ENCODE data around the gene NTNG1. TPM values are rescaled to one million over a fixed set of nuclear protein-coding genes. Genes with fewer than 3 reads are reported as not detected.
"Not testable (repeated sequence)": the region's sequence is repeated elsewhere in the genome, so short reads cannot be mapped to it uniquely, and the experiment has no call there.

NTNG1 gene
- total RNA-seq, 1 donor from 2014 or later, result 5.7 TPM

GRCh38 chr1:107158991-107159390, 18.2 kb downstream of the NTNG1 start:
- no peaks in the 10 kb centered on the region for H3K9me3 Mint-ChIP-seq
- no peaks in the 10 kb centered on the region for H3K4me1 Mint-ChIP-seq
- H3K4me3 Mint-ChIP-seq, result no peak overlapping the region
- ATAC-seq (ENCODE audit: low read depth), result no peak
- intact Hi-C loops (cut with micrococcal nuclease), result no loop called here
- H3K36me3 Mint-ChIP-seq (ENCODE audit: low read depth), result no peaks in the 10 kb centered on the region
- H3K27ac Mint-ChIP-seq, result no peak overlapping the region
- POLR2A ChIA-PET, result no interaction called here
- CTCF ChIA-PET, result no interaction called here
- DNase-seq, result no peak
- peaks cover 2% of the 10 kb centered on the region for H3K27me3 Mint-ChIP-seq
- TF ChIP-seq, protein P1, sequence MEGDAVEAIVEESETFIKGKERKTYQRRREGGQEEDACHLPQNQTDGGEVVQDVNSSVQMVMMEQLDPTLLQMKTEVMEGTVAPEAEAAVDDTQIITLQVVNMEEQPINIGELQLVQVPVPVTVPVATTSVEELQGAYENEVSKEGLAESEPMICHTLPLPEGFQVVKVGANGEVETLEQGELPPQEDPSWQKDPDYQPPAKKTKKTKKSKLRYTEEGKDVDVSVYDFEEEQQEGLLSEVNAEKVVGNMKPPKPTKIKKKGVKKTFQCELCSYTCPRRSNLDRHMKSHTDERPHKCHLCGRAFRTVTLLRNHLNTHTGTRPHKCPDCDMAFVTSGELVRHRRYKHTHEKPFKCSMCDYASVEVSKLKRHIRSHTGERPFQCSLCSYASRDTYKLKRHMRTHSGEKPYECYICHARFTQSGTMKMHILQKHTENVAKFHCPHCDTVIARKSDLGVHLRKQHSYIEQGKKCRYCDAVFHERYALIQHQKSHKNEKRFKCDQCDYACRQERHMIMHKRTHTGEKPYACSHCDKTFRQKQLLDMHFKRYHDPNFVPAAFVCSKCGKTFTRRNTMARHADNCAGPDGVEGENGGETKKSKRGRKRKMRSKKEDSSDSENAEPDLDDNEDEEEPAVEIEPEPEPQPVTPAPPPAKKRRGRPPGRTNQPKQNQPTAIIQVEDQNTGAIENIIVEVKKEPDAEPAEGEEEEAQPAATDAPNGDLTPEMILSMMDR (IDR thresholded peaks at IDR 0.05), result no peak

- ChIA-PET POLR2A (no interaction called here), CTCF (no interaction called here)
- H3K4me1 Mint-ChIP-seq, result peaks cover 2% of the 10 kb centered on the region
- H3K4me3 Mint-ChIP-seq, result no peak overlapping the region
- TF ChIP-seq, protein P1 (IDR thresholded peaks at IDR 0.05), result no peak
- no peak for DNase-seq
- H3K36me3 Mint-ChIP-seq (ENCODE audit: low read depth), result no peaks in the 10 kb centered on the region
- H3K9me3 Mint-ChIP-seq, result peaks cover 4% of the 10 kb centered on the region
- H3K27me3 Mint-ChIP-seq, result no peaks in the 10 kb centered on the region
- no peak overlapping the region for H3K27ac Mint-ChIP-seq
- ATAC-seq (ENCODE audit: low read depth), result no peak
- intact Hi-C loops (cut with micrococcal nuclease), result no loop called here
These were observed 21.9 kb downstream of the NTNG1 start for GRCh38 chr1:107162745-107163144.

GRCh38 chr1:107164901-107165300, 24.1 kb downstream of the NTNG1 start:
- H3K27ac Mint-ChIP-seq; H3K4me3 Mint-ChIP-seq; intact Hi-C loops (cut with micrococcal nuclease); H3K27me3 Mint-ChIP-seq; ATAC-seq (ENCODE audit: low read depth); DNase-seq; H3K36me3 Mint-ChIP-seq (ENCODE audit: low read depth); H3K9me3 Mint-ChIP-seq; H3K4me1 Mint-ChIP-seq; POLR2A ChIA-PET: not testable (repeated sequence)
- CTCF ChIA-PET, result interaction anchor here (1.2 kb wide), 1 partner anchor 364 kb away, joined by 3 read pairs; no protein-coding TSS in a partner anchor

DNA sequence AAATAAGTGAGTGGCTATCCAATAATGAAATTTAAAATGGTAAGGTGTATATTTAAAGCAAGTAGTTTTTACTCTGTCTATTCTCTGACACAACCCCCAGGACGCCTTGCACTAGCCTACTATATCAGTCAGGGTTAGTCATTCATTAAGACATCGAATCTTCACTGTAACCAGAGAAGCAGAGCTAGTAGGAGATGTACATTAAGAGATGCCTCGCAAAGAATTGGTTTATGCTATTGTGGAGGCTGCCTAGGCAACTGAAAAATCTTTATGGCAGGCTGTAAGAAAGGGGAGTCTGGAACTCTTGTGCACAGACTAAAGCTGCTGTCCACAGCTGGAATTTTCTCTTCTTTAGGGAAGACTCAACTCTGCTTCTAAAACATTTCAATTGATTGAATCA, 28.8 kb downstream of the NTNG1 start:
- CTCF ChIA-PET, result no interaction called here
- H3K27ac Mint-ChIP-seq, result no peak overlapping the region
- no peaks in the 10 kb centered on the region for H3K27me3 Mint-ChIP-seq
- H3K4me3 Mint-ChIP-seq, result no peak overlapping the region
- H3K9me3 Mint-ChIP-seq, result peaks cover 4% of the 10 kb centered on the region
- TF ChIP-seq, protein P1 (IDR thresholded peaks at IDR 0.05), result no peak
- peaks cover 5% of the 10 kb centered on the region for H3K4me1 Mint-ChIP-seq
- intact Hi-C loops (cut with micrococcal nuclease), result no loop called here
- no peak for ATAC-seq (ENCODE audit: low read depth)
- POLR2A ChIA-PET, result no interaction called here
- no peaks in the 10 kb centered on the region for H3K36me3 Mint-ChIP-seq (ENCODE audit: low read depth)
- DNase-seq, result no peak

DNA sequence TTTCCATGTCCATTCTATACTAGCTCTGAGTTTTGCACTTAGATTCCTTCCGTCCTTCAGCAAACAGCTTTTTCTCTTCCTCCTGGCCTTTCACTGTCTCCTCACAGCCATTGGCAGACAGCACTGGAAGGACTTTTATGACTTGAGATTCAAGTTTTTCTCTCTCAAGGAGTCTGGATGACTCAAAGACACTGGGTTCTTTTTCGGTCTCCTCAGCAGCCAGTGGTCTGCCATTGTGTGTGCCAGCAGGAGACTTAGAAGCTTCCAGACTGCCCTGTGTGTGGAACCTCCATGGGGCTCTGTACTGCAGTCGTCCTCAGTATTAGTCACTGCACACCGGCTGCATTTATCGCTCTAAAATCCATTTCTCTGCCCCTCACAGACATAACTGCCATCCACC, 30.5 kb downstream of the NTNG1 start:
- no peaks in the 10 kb centered on the region for H3K27me3 Mint-ChIP-seq
- ChIA-PET CTCF (no interaction called here), POLR2A (no interaction called here)
- DNase-seq, result no peak
- no peaks in the 10 kb centered on the region for H3K9me3 Mint-ChIP-seq
- intact Hi-C loops (cut with micrococcal nuclease), result no loop called here
- H3K27ac Mint-ChIP-seq, result no peak overlapping the region
- ATAC-seq (ENCODE audit: low read depth), result no peak
- H3K4me3 Mint-ChIP-seq, result no peak overlapping the region
- TF ChIP-seq, protein P1 (IDR thresholded peaks at IDR 0.05), result no peak
- H3K36me3 Mint-ChIP-seq (ENCODE audit: low read depth), result no peaks in the 10 kb centered on the region
- peaks cover 5% of the 10 kb centered on the region for H3K4me1 Mint-ChIP-seq

DNA sequence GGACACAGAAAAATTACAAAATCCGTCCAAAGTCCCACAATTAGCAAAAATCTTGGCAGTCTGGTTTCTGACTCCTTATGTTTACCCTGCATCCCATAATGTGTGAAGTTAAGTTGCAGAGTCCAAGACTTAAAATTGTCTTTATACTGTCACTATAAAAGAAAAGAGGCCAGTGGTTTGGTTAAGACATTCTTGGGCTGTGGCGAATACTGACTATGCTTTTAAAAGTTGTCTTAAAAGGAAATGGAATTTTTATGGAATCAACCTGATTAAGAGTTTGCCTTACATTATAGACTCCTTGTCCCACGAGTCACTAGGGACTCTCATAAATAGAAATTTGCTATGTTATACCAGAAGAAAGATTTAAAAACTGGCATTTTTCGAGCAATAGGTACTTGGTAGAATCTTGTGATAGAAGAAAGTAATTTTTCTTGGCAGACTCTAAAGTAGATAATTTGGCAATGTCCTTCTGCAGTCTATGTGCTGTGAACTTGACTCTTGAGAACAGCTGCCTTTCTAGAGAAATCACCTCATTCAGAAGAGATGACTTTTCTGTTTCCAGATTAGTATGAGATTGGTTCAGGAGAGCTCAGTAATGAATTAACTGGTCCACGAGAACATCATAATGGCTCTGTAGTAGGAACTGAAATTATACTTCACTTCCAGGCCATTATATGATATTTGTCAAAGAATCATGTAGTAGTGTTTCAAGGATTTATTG, 31.8 kb downstream of the NTNG1 start:
- TF ChIP-seq, protein P1 (IDR thresholded peaks at IDR 0.05), result no peak
- Mint-ChIP-seq H3K27ac (no peak overlapping the region), H3K4me3 (no peak overlapping the region), H3K9me3 (no peaks in the 10 kb centered on the region), H3K27me3 (no peaks in the 10 kb centered on the region), H3K36me3 (ENCODE audit: low read depth) (no peaks in the 10 kb centered on the region), H3K4me1 (peaks cover 5% of the 10 kb centered on the region)
- ChIA-PET CTCF (no interaction called here), POLR2A (no interaction called here)
- intact Hi-C loops (cut with micrococcal nuclease), result no loop called here
- ATAC-seq (ENCODE audit: low read depth), result no peak
- DNase-seq, result no peak

Measured in activated B cell treated with CpG ODN at 0.5 μM for 24 hours (primary cell).